Ureter (tissue), 1 donor: Measurements from ENCODE around the gene NEAT1. TPM values are rescaled to one million over a fixed set of nuclear protein-coding genes. Genes with fewer than 3 reads are reported as not detected.
"Not testable (repeated sequence)": the region's sequence is repeated elsewhere in the genome, so short reads cannot be mapped to it uniquely, and the experiment has no call there.

ENCODE experiments used
- DNase-seq: peaks from one replicate; pipeline ENCODE4 v3.0.0-alpha.2; 2020; ENCODE audit warnings: low spot score
- total RNA-seq: library from RNA; stranded (reverse); gene quantifications from one replicate; pipeline ENCODE4 v1.2.4, GENCODE V29; 2023
- donor health status: DM: yes; HTN: yes; CAD: no.

NEAT1 gene
- total RNA-seq, 1 donor from 2014 or later: 1,155 TPM

DNA sequence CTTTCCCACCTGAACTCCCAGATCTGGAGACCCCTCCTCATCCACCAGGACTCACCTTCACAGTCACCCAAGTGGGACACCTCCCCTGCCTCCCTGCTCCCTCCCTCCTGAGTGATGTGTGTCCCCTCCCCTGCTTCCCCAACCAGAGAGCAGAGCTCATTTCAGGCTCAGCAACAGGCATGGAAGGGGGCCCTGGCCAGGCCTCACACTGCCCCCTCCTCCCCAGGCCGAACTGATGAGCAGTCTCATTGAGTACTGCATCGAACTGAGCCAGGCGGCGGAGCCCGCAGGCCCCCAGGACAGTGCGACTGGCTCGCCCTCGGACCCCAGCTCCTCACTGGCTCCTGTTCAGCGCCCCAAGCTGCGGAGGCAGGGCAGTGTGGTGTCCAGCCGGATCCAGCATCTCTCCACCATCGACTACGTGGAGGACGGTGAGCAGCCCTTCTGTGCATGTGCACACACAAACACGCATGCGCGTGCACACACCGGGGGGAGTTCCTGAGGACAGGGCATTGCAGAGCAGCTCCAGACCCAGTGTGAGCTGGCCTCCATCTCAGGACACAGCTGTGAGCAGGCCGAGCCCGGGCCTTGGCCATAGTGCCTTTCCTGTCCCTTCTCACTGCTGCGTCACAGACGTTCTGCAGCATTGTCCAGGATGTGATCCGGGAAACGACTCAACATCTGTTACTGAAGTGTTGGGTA is 17.8 kb upstream of the NEAT1 start:
- no peak for DNase-seq

DNA sequence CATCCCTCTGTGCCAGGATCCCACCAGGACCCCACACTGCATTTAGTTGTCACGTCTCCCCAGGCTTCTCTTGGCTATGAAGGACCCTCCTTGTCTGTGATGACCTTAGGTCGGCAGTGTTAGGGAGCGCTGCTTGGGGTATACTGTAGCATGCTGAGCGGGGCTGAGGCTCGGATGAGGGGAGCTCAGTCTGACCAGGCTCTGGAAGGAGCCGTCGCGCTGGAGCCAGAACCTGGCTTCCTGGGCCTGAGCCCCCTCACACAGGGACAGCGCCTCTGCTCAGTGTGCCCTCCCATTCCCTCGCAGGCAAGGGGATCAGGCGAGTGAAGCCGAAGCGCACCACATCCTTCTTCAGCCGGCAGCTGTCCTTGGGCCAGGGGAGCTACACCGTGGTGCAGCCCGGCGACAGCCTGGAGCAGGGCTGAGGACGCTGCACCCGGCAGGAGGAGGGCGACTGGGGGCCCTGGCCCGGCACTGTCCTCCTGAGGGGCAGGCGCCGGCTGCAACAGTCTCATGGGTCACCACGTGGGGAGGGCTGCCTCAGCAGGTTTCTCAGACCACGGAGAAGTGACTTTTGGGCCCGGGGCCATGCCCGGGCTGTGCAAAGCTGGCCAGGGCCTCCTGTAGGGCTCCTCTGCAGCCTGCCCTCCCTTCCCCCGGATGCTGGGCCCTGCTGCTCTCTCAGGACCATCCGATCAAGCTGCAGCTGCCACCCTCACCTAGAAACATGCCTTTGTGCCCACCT is 11.5 kb upstream of the NEAT1 start:
- DNase-seq: no peak

DNA sequence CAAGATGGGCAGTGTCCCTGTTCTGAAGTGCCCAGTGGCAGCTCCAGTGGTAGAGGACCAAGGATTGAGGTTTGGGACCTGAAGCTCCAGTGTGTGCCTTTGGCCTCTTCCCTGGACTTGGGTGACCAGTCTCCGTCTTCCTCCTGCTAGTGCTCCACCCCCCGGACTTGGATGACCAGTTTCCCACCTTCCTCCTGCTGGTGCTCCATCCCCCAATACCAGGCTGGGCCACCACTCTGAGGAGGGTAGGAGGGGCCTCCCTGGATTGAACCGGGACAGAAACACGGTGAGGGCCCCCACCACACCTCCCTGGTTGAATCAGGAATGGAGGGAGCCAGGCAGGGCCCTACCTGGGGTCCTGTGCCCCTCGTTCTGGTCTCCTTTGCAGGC is 10.9 kb upstream of the NEAT1 start:
- no peak for DNase-seq

DNA sequence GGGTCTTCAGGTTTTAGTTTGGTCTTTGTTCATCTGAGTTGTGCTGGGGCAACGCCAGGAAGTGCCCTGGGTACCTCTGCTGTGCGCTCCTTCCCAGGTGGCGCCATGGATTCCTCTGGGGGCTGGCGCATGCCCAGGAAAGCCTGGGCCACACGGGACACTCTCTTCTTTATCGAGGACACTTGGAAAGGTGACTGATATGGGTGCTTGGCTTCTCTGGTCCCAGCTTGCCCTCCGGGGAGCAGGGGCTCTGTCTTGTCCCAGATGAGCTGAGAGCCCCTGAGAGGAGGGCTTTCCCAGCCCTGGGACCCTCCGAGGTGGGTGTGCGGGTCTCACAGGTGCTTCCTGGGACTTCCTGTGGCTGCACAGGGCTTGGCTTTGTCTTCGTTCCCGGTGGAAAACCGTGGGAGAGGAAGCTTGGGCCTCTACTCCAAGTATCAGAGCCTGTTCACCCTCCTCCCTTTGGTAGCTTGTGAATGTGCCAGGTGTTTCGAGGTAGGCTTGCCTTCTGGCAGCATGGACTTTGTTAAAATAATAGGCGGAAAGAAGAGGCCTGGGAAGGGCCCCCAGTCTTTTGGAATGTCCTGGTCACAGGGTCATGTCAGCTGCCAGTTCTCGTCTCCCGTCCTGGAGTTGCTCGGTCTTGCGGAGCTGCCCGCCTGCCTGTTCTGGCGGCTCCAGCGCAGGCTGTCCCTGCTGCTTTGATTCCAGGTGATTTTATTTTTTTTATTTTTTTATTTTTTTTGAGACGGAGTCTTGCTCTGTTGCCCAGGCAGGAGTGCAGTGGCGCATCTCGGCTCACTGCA is 10.1 kb upstream of the NEAT1 start:
- DNase-seq: no peak

DNA sequence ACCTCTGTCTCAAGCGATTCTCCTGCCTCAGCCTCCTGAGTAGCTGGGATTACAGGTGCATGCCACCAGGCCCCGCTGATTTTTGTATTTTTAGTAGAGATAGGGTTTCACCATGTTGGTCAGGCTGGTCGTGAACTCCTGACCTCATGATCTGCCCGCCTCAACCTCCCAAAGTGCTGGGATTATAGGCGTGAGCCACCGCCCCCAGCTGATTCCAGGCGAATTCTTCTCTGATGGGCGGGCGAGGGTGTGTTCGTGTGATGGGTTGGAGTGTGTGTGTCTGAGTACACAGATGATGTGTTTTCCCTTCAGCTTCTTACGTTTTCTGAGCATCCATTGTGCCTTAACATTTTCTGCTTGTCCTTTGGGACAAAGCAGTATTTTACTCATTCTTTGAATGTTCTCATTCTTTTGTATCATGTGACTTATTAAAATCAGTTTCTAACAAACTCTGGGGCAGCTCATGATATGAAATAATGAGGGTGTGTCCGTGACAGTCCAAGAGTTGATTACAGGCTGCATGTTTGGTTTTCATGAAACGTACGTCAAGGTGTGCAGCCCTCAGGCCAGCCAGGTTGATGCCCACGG is 9.4 kb upstream of the NEAT1 start:
- DNase-seq: not testable (repeated sequence)

DNA sequence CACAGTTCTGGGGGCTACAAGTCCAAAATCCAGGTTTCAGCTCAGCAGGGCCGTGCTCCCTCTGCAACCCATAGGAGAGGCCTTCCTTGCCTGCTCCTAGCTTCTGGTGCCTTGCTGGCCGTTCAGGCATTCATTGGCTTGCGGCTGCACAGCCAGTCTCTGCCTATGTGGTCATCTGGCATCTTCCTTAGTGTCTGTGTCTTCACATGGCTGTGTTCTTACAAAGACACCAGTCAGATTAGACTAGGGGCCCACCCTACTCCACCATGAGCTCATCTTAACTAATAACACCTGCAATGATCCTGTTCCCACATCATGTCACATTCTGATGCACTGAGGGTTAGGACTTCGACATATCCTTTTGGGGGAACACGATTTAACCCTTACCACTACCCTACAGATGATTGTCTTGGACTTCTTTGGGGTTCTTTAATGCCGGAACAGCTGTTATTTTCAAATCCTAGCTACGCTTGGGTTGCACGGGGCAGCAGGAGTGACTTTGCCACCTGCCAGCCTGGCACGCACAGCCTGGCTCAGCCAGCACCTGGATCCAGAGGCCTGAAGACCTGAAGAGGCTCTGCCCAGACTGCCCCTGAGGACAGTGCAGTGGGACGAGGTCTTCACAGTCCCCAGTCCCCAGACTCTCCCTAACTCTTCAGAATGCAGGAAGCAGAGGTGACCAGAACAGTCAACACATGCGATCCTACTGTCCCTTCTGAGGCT is 7.7 kb upstream of the NEAT1 start:
- no peak for DNase-seq

DNA sequence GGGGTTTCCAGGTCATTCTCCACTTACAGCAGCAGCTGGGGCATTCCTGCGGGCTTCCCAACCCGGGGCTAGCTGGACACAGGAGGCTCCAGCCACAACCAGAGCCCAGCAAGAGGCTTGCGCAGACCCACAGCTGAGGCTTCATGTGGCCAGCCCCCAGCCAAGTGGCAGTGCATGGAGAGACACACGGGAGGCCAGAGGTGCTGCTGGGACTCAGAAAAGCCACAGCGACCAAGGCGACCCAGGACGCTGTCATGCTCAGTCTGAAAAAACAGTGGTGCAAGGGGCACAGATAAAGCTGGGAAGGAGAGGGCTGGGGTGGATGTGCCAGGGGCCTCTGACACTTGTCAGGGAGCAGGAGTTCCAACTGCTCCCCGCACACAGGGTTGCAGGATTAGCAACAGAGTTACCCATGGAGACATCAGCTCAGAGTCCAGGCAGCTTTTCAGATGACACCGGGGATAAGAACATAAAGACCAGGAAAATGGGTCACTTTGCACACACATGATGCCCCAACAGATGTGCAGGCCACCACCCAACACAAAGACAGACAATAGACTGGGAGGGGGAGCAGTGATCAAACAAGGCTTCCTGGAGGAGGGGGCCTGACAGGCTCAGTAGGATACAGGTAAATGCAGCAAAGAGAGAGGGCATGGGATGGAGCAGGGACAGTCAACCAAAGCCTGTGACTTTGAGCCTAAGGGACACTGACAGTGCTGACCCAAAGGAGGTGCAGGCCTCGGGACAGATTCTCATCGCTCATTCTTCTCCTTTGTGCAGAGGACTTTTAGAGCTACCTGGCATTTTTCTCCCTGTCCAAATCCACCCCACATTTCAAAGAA is 6.9 kb upstream of the NEAT1 start:
- no peak for DNase-seq

DNA sequence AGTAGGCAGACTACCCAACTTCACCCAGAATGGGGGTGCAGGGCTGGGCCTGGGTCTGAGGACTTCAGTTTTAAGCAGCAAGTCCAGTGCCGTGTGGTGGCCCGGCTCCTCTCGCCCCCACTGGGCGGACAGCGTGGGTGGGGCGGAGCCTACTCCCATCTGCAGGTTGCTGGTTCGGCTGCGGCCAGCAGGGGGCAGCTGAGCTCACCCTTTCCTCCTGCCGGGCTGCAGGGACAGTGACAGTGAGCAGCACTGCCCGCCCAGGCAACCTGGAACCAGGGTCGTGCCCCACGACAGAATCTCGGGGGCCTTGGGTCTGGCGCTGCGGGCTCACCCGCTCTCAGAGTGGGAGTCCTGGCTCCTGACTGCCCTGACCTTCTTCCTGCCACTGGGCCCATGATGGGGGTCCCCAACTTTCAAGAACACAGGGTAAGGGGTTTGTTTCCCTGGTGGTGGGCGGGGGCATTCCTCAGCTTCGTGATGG is 6.2 kb upstream of the NEAT1 start:
- DNase-seq: peak; percentile 94

DNA sequence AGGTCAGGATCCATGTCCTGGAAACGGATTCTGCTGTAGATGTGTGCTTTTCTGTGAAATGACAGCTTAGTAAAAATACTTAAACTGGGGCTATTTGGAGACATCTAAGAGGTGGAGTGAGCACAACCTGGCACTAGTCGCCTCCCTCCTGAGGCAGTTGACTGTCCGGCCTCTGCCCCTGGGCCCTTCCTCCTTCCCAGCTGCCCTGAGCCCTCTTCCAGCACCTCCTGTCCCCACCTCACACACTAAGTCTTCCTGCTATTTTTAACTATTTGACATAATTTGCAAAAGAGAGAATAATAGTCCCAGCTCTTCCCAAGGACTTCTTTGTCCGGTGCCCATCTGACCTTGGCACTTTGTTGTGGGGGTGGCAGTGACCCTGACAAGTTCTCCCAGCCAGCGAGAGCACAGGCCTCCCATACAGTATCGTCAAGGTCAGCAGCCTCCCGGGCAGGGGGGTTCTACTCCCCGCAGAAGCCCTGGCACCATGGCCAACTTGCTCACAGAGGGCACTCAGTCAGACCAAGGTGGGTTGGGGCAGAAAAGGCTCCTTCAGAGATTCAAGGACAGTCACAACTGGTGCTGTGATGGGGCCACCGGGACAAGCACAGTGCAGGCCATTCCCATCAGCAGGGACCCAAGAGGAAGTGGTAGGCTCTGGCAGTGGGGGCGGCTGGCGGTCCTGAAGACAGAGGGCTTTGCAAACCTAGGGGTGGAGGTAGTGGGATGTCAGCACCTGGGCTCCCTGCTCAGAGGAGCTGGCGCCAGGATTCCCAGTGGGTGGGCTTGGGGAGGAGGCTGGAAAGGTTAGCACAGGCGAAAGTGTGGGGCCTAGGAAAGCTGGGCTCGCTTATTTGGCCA is 5.5 kb upstream of the NEAT1 start:
- no peak for DNase-seq

DNA sequence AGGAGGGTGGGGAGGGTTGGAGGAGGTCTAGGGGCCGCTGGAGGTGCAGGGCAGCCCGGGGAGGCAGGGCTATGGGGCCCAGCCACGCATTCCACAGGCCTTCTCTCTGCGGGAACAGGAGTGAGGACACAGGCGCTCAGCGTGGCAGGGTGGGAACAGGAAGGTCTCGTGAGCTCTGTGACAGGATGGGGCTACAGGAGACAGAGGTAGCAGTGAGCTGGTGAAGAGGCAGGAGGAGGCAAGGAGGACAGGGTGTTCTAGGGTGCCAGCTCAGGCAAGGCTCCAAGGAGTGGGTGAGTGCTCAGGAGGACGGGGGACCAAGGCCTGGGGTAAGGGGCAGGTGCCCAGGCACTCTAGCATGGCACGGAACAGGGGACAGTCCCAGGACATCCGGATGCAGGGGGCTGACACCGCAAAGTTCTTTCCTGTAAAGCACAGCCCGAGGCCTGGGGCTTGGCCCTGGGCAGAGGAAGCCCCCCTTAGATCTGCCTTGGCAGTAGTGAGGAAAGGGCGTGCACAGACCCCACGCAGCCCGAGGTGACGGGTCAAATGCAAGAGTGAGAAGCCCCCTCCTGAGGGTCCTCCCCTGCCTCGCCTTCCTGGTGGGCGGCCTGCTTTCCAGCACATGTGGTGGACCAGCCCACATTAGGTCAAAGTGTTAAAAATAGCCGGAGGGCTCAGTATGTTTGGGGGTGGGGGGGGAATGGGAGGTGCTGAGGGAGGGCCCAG is 4.7 kb upstream of the NEAT1 start:
- DNase-seq: peak; percentile 71

DNA sequence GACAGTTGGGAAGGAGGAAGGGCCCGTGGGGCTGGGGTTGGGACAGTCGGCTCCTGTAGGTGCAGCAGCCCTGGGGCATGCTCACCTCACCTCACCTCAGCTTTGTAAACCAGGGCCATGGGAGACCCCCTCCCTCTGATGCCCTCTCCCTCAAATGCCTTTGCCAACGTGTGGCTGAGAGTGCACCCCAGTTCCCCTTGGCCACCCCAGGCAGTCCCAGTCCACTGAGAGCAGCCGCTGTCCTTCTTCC is 4.2 kb upstream of the NEAT1 start:
- DNase-seq: no peak

DNA sequence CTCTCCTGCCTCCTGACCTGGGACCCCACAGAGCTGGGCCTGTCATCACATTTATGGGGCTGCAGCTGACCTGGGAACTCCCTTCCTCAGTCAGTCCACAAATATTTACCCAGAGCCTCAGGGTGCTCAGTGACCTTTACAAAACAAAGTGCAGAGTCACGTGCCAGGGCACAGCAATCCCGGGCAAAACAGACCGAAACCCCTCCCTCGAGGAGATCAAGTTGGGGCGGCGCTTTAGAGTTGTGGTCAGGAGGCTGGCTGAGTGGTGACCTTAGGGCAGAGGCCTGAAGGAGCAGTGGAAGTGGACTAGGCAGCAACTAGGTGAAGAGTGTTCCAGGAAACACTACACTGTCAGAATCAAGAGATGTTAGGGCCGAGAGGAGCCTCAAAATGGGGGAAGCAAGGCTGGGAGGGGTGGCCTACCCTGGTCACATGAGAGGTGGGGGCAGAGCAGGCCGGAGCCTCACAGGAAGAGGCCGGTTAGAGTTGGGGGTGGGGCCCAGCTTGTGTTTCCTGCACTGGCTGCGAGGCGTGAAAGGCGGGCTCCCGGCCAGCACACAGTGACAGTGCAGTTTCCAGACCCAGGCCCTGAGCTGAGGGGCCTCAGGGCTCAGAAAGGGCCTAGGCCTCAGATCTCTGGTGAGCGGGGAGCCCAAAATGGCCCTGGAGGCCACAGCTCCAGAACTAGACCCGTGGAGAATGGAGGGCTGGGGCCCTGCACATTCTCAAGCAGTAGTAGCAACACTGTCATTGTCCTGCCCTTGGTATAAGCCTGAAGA is 3.7 kb upstream of the NEAT1 start:
- DNase-seq: peak; percentile 97

DNA sequence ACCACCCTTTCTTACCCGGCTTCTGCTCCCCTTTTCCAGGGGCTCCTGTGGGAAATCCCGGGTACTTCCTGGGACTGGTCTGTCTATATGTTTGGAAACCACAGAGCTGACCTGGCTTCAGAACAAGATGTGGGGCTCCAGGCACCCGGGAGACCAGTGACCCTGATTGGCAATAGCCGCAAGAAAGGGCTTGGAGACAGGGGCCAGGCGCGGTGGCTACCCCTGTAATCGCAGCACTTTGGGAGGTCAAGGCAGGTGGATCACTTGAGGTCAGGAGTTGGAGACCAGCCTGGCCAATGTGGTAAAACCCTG is 3.2 kb upstream of the NEAT1 start:
- DNase-seq: no peak

DNA sequence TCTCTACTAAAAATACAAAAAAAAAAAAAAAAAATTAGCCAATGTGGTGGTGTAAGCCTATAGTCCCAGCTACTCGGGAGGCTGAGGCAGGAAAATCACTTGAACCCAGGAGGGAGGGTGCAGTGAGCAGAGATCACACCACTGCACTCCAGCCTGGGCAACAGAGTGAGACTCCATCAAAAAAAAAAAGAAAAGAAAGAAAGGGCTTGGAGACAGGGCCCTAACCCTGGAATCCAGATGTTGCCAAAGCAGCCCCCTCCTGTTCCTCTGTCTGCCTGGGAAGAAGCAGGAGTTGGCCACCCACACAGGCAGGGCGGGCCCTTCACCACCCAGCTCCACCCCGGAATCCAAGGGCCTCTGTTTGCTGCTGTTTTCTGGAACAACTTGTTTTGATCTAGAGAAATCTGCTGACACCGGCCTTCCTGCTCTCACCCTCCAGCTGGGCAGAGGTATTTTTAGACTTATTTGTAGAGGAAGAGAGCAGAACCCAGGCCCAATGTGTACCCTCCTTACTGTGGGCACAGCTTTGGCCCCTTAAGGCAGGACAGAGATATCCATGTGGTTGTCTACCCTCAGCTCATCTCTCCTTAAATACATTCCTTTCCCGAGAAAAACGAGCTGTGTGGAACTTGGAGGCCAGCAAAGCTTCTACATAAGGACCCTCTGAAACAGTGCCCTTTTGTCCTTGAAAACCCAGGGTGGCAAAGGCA is 2.7 kb upstream of the NEAT1 start:
- peak; percentile 95 for DNase-seq

DNA sequence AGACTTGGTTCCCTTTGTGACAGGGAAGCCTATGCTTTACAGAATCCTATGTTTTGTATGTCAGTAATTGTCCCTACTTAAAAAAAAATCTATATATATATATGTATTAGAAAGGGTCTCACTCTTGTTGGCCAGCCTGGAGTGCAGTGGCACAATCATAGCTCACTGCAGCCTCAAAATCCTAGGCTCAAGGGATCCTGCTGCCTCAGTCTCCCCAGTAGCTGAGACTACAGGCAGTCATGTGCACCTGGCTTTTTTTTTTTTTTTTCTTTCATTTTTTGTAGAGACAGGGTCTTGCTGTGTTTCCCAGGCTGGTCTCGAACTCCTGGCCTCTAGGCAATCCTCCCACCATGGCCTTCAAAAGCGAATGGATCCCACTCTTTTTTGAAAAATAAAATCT is 2.1 kb upstream of the NEAT1 start:
- DNase-seq: no peak

DNA sequence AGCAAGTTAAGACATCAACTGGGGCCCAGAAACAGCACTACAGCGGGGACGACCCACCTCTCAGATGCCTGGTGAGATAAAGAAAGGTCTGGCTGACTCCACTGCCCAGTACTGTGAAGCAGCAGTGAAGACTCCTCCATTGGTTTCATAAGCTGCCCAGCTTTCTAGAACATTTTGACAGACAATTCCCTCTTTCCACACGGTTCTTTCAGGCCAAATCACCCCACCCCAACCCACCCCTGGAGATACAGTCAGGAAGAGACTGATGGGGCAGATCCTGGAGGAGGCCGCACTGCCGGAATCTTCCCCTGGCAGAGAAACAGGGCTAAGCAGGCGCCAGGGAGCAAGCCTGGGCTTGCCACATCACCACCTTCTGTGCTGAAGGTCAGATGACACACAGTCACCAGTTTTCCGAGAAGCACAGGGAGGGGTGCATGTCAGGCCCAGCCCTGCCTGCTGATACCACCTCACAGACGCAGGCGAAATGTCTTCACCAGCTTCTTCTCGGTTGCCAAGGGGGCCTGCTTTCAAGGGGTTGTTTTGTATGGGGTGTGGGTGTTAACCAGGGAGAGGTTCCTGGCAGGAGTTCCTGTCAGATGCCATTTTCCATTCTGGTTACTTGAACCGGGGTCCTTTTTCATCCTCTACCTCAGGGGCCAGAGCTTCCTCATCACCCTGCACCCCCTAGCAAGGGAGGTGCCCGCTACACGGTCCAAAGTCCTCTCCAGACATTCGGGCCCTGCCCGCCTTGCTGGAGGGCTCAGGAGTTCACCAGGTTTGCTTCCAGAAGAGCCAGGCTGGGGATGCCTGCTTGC is 1.4 kb upstream of the NEAT1 start:
- DNase-seq: peak; percentile 97
